ENCODE results near the gene IFNA4.
"Not testable (repeated sequence)": the region's sequence is repeated elsewhere in the genome, so short reads cannot be mapped to it uniquely, and the experiment has no call there.

The IFNA4 gene

GRCh38 chr9:21187487-21187886, at the start of gene IFNA4:
Gene IFNA4 (minus strand): TSS chr9:21187587. CDS start chr9:21187531, 56 bp downstream.
- not testable (repeated sequence) for DNase-seq (ENCODE audit: low spot score)

- not testable (repeated sequence) for DNase-seq (ENCODE audit: low spot score)
Measured at GRCh38 chr9:21236360-21236714, 49.0 kb upstream of the IFNA4 start.

- DNase-seq (ENCODE audit: low spot score) = peak; percentile 49
Measured at GRCh38 chr9:21235468-21236359, 48.3 kb upstream of the IFNA4 start.

GRCh38 chr9:21234153-21234687, 46.8 kb upstream of the IFNA4 start:
- no peak for DNase-seq (ENCODE audit: low spot score)

GRCh38 chr9:21233258-21233657, 45.9 kb upstream of the IFNA4 start:
- no peak for DNase-seq (ENCODE audit: low spot score)

- no peak for DNase-seq (ENCODE audit: low spot score)
Measured at GRCh38 chr9:21228122-21228521, 40.7 kb upstream of the IFNA4 start, which contains the start of gene IFNA17. Gene IFNA17 (minus strand): TSS chr9:21228222. CDS start chr9:21228173, 49 bp downstream.

GRCh38 chr9:21217211-21217610, 29.8 kb upstream of the IFNA4 start, which contains the start of gene IFNA16:
Gene IFNA16 (minus strand): TSS chr9:21217311. CDS start chr9:21217305, 6 bp downstream.
- not testable (repeated sequence) for DNase-seq (ENCODE audit: low spot score)

GRCh38 chr9:21213411-21214326, 26.3 kb upstream of the IFNA4 start:
- not testable (repeated sequence) for DNase-seq (ENCODE audit: low spot score)

GRCh38 chr9:21212160-21212559, 24.8 kb upstream of the IFNA4 start:
- not testable (repeated sequence) for DNase-seq (ENCODE audit: low spot score)

GRCh38 chr9:21210782-21211181, 23.4 kb upstream of the IFNA4 start:
- DNase-seq (ENCODE audit: low spot score) = not testable (repeated sequence)

GRCh38 chr9:21210311-21210710, 22.9 kb upstream of the IFNA4 start:
- DNase-seq (ENCODE audit: low spot score) = no peak

- DNase-seq (ENCODE audit: low spot score) = not testable (repeated sequence)
Measured at GRCh38 chr9:21207043-21207442, 19.7 kb upstream of the IFNA4 start, which contains the start of gene IFNA10. Gene IFNA10 (minus strand): TSS chr9:21207143. CDS start chr9:21207097, 46 bp downstream.

GRCh38 chr9:21205204-21205603, 17.8 kb upstream of the IFNA4 start:
- DNase-seq (ENCODE audit: low spot score) = no peak

- DNase-seq (ENCODE audit: low spot score) = not testable (repeated sequence)
Measured at GRCh38 chr9:21202105-21202504, 14.7 kb upstream of the IFNA4 start, which contains the start of gene IFNA7. Gene IFNA7 (minus strand): TSS chr9:21202205. CDS start chr9:21202165, 40 bp downstream.

- not testable (repeated sequence) for DNase-seq (ENCODE audit: low spot score)
Measured at GRCh38 chr9:21194867-21195776, 7.7 kb upstream of the IFNA4 start.

GRCh38 chr9:21182810-21183736, 4.3 kb downstream of the IFNA4 start:
- not testable (repeated sequence) for DNase-seq (ENCODE audit: low spot score)

GRCh38 chr9:21174671-21175070, 12.7 kb downstream of the IFNA4 start:
- no peak for DNase-seq (ENCODE audit: low spot score)

- DNase-seq (ENCODE audit: low spot score) = no peak
Measured at GRCh38 chr9:21172156-21172555, 15.2 kb downstream of the IFNA4 start.

- no peak for DNase-seq (ENCODE audit: low spot score)
Measured at GRCh38 chr9:21171351-21171750, 16.0 kb downstream of the IFNA4 start.

- not testable (repeated sequence) for DNase-seq (ENCODE audit: low spot score)
Measured at GRCh38 chr9:21166560-21166959, 20.8 kb downstream of the IFNA4 start, which contains the start of gene IFNA21. Gene IFNA21 (minus strand): TSS chr9:21166660. CDS start chr9:21166612, 48 bp downstream.

Measured in D341Med (cell line).